GM13976 (cell line): ENCODE results near the gene AKAP14.
"Not testable (repeated sequence)": the region's sequence is repeated elsewhere in the genome, so short reads cannot be mapped to it uniquely, and the experiment has no call there.

ENCODE experiments used
- DNase-seq: peaks from one replicate; pipeline ENCODE4 v3.0.0; 2012; ENCODE audit warnings: low spot score
- CTCF ChIP-seq: IDR thresholded peaks from 2 replicates; pipeline ENCODE4 v1.5.1; 2012; ENCODE audit warnings: borderline replicate concordance, mild to moderate bottlenecking; ENCODE audit not compliant: insufficient read depth; ENCODE audit errors: extremely low read depth, missing control alignments, control extremely low read depth
- in situ Hi-C: fragments of 300-500 bp; cut with MboI; formaldehyde crosslinking; loops from one replicate; pipeline ENCODE4 v1.12.0; 2022; ENCODE audit warnings: low sequenced_read_pairs, mixed read lengths, inconsistent platforms; ENCODE audit not compliant: unreplicated experiment

Gene AKAP14

GRCh38 chrX:119878740-119879139 is 17.0 kb upstream of the AKAP14 start:
- TF ChIP-seq CTCF: no peak
- DNase-seq: no peak
- in situ Hi-C loops: no loop called here

- in situ Hi-C loops: no loop called here
- no peak for DNase-seq
- TF ChIP-seq CTCF: no peak
Measured at GRCh38 chrX:119880076-119880475, 15.6 kb upstream of the AKAP14 start.

GRCh38 chrX:119880552-119881437 is 14.9 kb upstream of the AKAP14 start:
- TF ChIP-seq CTCF: peak; percentile 62
- in situ Hi-C loops: no loop called here
- DNase-seq: peak; percentile 60

- in situ Hi-C loops: no loop called here
- DNase-seq: no peak
- no peak for TF ChIP-seq CTCF
Measured at GRCh38 chrX:119885554-119886428, 9.9 kb upstream of the AKAP14 start.

GRCh38 chrX:119887721-119888425 is 7.8 kb upstream of the AKAP14 start:
- in situ Hi-C loops: no loop called here
- peak; percentile 36 for TF ChIP-seq CTCF
- DNase-seq: peak; percentile 65

GRCh38 chrX:119890626-119891025 is 5.1 kb upstream of the AKAP14 start:
- DNase-seq, in situ Hi-C loops: not testable (repeated sequence)

GRCh38 chrX:119891961-119892692 is 3.6 kb upstream of the AKAP14 start:
- in situ Hi-C loops, DNase-seq: not testable (repeated sequence)
